Activated CD8-positive, alpha-beta memory T cell treated with anti-CD3 and anti-CD28 coated beads, Interleukin-2, amount 10 ng/mL, durations not matched to agents 7 days and 5 days (primary cell): ENCODE results near the gene PITHD1. TPM values are rescaled to one million over a fixed set of nuclear protein-coding genes. Genes with fewer than 3 reads are reported as not detected.
"Not testable (repeated sequence)": the region's sequence is repeated elsewhere in the genome, so short reads cannot be mapped to it uniquely, and the experiment has no call there.

ENCODE experiments used
- ATAC-seq: fragments of 150-1000 bp; cut with Tn5 transposase; one replicate; pipeline ENCODE4 v1.10.0; 2021; ENCODE audit warnings: moderate library complexity
- CTCF ChIA-PET: fragments of 350-600 bp; sonication (Branson Sonifier 250); formaldehyde crosslinking; loops from one replicate; lab custom pipeline; 2021; ENCODE audit warnings: antibody characterized with exemption; lab: Charles Lee
- DNase-seq: peaks from one replicate; pipeline ENCODE4 v3.0.0-alpha.2; 2020
- H3K27ac Mint-ChIP-seq: one replicate; pipeline ENCODE4 v1.8.0; 2021; ENCODE audit warnings: mild to moderate bottlenecking, mixed read lengths
- H3K27me3 Mint-ChIP-seq: one replicate; pipeline ENCODE4 v1.8.0; 2021; ENCODE audit warnings: mixed read lengths
- H3K36me3 Mint-ChIP-seq: one replicate; pipeline ENCODE4 v1.8.0; 2021; ENCODE audit warnings: mild to moderate bottlenecking, mixed read lengths
- H3K4me1 Mint-ChIP-seq: one replicate; pipeline ENCODE4 v1.8.0; 2021; ENCODE audit warnings: mixed read lengths
- H3K4me3 Mint-ChIP-seq: one replicate; pipeline ENCODE4 v1.8.0; 2021; ENCODE audit warnings: mild to moderate bottlenecking, moderate library complexity, mixed read lengths
- H3K9me3 Mint-ChIP-seq: one replicate; pipeline ENCODE4 v1.8.0; 2022; ENCODE audit warnings: low read depth, mixed read lengths
- total RNA-seq, 2 experiments: library from RNA; stranded (reverse); gene quantifications; one replicate each; pipeline ENCODE4 v1.2.3, GENCODE V29; 2021

PITHD1 gene
- total RNA-seq, 2 experiments from 2014 or later = 52.9 to 67.1 TPM

DNA sequence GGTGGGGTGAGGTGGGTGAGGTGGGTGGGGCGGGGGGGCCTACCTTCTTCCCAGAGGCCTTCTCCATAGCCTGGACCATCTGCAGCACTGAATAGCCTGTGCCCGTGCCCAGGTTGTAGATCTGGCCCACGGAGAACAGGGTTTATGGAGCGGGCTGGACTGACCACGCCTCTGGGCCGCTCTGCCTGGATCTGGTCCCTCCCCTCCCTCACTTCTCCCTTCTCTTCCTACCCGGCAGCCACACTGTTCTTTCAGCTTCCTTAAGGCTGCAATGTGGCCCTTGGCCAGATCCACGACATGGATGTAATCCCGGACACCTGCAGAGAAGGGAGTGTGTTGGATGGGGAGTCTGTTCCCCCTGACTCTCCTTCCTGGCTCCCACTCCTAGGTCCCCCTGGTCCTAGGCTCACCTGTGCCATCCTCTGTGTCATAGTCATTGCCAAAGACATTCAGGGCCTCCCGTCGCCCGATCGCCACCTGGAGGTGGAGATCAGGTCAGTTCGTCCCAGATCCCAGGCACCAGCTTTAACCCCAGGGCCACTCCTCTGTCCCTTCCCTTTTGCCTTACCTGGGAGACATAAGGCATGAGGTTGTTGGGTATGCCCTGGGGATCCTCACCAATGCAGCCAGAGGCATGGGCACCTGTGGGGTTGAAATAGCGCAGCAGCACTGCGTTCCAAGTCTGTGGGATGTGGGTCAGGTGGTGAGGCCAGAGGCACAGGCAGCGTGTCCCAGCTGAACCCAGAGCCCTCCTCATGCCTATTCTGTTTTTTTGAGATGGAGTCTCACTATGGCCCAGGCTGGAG lies 18.5 kb downstream of the PITHD1 start:
- H3K4me1 Mint-ChIP-seq = peaks cover 17% of the 10 kb centered on the region
- no peaks in the 10 kb centered on the region for H3K9me3 Mint-ChIP-seq
- peaks cover 2% of the 10 kb centered on the region for H3K36me3 Mint-ChIP-seq
- ATAC-seq = no peak
- no peaks in the 10 kb centered on the region for H3K27me3 Mint-ChIP-seq
- CTCF ChIA-PET = interaction anchor here (0.8 to 1.3 kb wide), 2 partner anchors 22 to 120 kb away, joined by 3 read pairs; no protein-coding TSS in a partner anchor
- no peak for DNase-seq
- H3K4me3 Mint-ChIP-seq = no peak overlapping the region
- no peak overlapping the region for H3K27ac Mint-ChIP-seq

DNA sequence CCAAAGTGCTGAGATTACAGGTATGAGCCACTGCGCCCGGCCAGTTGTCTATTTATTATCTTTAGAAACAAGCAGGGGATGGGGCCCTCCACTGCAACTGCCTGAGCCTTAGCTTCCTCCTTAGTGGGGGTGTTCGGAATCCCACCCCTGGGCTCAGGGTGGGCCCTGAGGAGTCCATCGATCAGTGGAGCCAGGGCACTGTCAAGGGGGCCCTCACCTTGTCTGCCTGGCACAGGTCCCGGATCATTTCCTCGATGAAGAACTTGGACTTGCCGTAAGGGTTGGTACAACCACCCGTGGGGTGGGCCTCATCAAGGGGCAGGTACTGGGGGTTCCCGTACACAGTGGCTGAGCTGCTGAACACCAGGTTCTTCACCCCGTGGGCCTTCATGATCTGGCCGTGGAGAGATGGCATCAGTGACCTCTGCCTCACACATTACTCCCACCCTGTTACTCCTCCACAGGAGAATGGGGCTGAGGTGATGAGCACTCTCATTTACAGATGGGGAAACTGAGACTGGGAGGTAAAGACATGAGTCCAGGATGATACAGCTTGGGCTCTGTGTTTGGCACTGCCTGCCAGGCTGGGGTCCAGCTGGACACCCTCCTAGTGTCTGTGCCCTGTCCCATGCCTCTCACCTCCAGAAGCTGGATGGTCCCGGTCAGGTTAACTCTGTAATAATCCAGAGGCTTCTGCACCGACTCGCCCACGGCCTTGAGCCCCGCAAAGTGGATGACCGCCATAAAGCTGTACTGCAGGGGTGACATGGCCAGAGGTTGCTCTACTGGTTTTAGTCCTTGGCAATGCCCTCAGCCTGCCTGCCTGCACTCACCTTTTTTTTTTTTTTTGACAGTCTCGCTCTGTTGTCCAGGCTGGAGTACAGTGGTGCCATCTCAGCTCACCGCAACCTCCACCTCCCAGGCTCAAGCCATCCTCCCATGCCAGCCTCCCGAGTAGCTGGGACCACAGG lies 19.5 kb downstream of the PITHD1 start:
- Mint-ChIP-seq H3K4me3 (no peak overlapping the region), H3K27me3 (no peaks in the 10 kb centered on the region), H3K4me1 (peaks cover 15% of the 10 kb centered on the region), H3K27ac (no peak overlapping the region), H3K36me3 (peaks cover 2% of the 10 kb centered on the region), H3K9me3 (no peaks in the 10 kb centered on the region)
- CTCF ChIA-PET = interaction anchor here (0.8 to 5.1 kb wide), 4 partner anchors 13 to 26 kb away, joined by 3 to 44 read pairs (median 18); no protein-coding TSS in a partner anchor
- DNase-seq (no peak), ATAC-seq (no peak)

DNA sequence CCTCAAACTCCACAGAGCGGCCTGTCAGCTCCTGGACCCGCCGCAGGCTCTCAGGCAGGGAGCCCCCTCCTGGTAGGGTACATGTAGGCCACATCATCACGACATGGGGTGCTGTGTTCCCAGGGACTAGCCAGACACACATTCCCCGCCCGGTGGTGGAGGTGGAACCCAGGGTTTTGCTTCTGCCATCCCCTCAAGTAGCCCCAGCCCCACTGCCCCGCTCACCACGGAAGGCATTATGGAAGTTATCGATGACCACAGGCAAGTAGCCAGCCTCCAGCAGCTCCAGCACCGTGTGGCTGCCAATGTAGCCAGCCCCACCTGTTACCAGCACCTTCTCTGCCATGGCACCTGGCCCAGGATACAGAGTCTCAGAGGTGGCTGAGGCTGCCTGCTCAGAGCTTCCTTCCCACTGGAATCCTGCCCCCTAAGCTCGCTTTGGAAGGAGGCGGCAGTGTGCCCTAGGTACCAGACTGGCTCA lies 20.5 kb downstream of the PITHD1 start:
- H3K27ac Mint-ChIP-seq = peak overlapping the region; percentile 88
- H3K4me1 Mint-ChIP-seq = peaks cover 13% of the 10 kb centered on the region
- H3K27me3 Mint-ChIP-seq = no peaks in the 10 kb centered on the region
- ATAC-seq (no peak), DNase-seq (peak; percentile 45)
- H3K36me3 Mint-ChIP-seq = peaks cover 2% of the 10 kb centered on the region
- peak overlapping the region; percentile 86 for H3K4me3 Mint-ChIP-seq
- no peaks in the 10 kb centered on the region for H3K9me3 Mint-ChIP-seq
- CTCF ChIA-PET = interaction anchor here (0.9 to 5.1 kb wide), 5 partner anchors 8 to 27 kb away, joined by 3 to 44 read pairs (median 22); partner anchors contain the start of gene LYPLA2

DNA sequence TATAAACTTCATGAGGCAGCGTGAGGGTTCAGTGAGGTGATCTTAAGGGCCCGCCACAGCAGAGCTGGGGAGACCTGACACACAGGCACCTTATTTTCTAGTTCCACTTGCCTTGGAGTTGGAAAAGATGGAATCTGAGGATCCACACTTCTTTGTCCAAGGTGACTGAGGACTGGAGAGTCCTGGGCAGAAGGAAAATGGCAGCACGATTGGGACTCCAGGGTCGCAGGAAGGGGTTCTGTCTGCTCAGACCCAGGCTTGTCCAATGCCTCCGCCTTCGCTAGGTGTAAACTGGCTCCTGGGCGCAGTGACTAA lies 21.0 kb downstream of the PITHD1 start:
- ATAC-seq (no peak), DNase-seq (no peak)
- CTCF ChIA-PET = interaction anchor here (0.9 to 5.1 kb wide), 6 partner anchors 8 to 118 kb away, joined by 3 to 44 read pairs (median 13); partner anchors contain the start of genes LYPLA2 and PITHD1
- H3K9me3 Mint-ChIP-seq = no peaks in the 10 kb centered on the region
- H3K36me3 Mint-ChIP-seq = peaks cover 2% of the 10 kb centered on the region
- H3K27ac Mint-ChIP-seq = peak overlapping the region; percentile 88
- no peaks in the 10 kb centered on the region for H3K27me3 Mint-ChIP-seq
- H3K4me1 Mint-ChIP-seq = peaks cover 13% of the 10 kb centered on the region
- peak overlapping the region; percentile 86 for H3K4me3 Mint-ChIP-seq

DNA sequence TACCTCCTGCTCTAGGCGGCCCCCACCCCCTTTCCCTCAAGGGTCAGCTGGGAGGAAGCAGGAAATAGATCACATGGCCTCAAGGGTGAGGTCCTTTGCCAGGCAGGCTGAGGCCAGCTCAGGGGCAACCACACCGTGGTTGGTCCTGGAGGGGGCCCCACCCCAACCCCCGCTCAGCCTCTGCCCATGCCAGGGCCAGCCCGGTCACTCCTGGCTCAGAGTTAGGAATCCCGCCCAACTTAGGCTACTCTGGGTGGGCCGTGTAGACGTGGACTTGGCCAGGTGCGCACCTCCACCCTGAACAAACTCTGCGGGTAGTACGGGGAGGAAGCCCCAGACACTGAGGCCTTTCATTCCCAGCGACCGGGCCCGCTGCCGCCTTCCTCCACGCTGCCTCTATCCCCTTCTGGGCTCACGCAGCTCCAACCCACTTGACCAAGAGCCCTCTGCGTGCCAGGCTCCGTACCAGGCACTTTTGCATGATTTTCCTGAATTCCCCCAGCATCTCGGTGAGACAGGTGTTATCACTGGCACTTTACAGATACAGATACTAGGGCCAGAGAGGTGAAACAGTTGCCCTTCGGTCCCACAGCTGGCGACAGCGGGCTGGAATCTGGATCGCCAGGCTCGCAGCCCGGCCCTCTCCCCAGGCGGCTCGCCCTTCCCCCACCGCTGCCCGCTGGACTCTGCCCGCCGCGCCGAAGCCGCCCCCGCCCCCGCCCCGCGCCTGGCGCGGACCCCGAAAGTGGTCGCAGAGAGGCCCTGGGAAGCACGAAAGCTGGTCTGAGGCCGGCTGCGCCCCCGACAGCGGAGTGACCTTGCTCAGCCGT lies 21.6 kb downstream of the PITHD1 start:
- H3K27me3 Mint-ChIP-seq = no peaks in the 10 kb centered on the region
- peaks cover 3% of the 10 kb centered on the region for H3K36me3 Mint-ChIP-seq
- H3K4me1 Mint-ChIP-seq = peaks cover 13% of the 10 kb centered on the region
- peak overlapping the region; percentile 88 for H3K27ac Mint-ChIP-seq
- peak; percentile 73 for DNase-seq
- ATAC-seq = peak; percentile 12
- CTCF ChIA-PET = interaction anchor here (0.6 to 5.1 kb wide), 11 partner anchors 9 to 783 kb away, joined by 3 to 44 read pairs (median 4); partner anchors contain the start of genes LYPLA2, PITHD1 and RPL11
- H3K4me3 Mint-ChIP-seq = peak overlapping the region; percentile 86
- no peaks in the 10 kb centered on the region for H3K9me3 Mint-ChIP-seq

DNA sequence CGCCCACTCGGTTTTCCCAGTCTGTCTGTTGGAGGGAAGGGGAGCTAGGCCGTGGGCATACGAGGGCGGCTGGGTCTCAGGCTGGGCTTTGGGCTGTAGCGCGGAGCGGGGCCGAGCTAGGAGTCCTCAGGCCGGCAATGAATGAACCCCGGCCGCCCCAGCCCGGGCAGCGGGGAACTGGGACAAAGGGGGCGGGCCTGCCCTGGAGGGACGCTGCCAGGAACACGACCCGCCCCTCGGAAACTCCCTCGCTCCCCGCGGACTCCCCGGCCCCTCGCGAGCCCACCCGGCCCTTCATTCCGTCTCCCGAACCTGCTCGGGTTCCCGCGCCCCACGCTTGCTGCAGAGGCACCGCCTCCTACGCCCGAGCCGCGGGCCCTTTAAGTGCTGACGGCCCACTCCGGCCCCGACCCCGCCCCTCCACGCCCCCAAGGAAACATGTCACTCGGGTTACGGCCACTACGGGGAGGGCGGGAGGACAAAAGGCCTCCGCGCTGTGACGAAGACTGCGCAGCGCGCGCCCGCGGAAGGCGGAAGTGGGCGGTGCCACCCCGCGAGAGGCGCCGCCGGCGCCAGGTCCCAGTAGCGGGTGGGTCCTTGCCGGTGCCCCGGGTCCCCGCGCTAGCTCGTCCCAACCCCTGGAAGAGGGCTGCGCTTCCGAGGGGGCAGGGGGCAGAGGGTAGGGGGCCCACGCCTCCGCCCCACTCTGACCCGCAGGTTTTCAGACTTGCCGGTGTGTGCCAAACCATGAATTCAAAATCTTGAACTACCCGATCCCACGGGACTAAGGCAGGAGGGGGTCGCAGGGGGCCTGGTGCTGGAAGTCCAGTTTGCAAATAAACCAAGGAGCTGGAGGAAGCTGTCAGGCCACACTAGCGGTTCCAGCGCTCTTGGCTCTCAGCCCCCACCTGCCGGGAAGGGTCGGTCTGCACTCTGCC lies 22.5 kb downstream of the PITHD1 start, which contains the start of gene GALE:
GALE (minus strand) TSS at position 355 of the 938 bp plus-strand sequence. CDS start 1,747 bp downstream, outside the sequence.
- H3K27me3 Mint-ChIP-seq = no peaks in the 10 kb centered on the region
- CTCF ChIA-PET = interaction anchor here (0.6 to 5.1 kb wide), 11 partner anchors 10 to 783 kb away, joined by 3 to 44 read pairs (median 5); partner anchors contain the start of genes LYPLA2 and RPL11
- peak; percentile 98 for DNase-seq
- H3K36me3 Mint-ChIP-seq = peaks cover 1% of the 10 kb centered on the region
- H3K9me3 Mint-ChIP-seq = no peaks in the 10 kb centered on the region
- H3K27ac Mint-ChIP-seq = peak within 1 kb of the TSS; percentile 88
- peak within 1 kb of the TSS; percentile 86 for H3K4me3 Mint-ChIP-seq
- ATAC-seq = peak; percentile 92
- H3K4me1 Mint-ChIP-seq = peaks cover 13% of the 10 kb centered on the region

DNA sequence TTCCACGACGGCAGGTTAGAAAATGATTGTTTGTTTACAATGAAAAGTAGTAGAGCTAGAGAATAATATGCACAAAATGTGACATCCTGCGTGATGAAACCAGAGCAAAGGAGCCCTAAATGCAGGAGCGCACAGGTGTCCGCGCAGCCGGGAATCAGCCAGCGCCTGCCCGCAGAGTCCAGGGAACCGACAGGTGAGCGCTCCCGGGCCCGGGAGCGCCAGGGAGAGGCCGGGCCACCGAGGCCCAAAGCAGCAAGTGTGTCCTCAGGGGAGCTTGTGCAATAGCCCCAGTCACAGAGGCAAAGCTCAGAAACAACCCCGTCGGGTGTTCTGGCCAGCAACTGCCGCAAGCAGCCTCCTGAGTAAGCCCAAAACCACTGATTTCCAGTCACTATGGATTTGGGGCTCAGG lies 23.1 kb downstream of the PITHD1 start:
- CTCF ChIA-PET = interaction anchor here (0.7 to 5.1 kb wide), 8 partner anchors 10 to 260 kb away, joined by 3 to 44 read pairs (median 6); partner anchors contain the start of gene LYPLA2
- Mint-ChIP-seq H3K27ac (peak overlapping the region; percentile 88), H3K27me3 (no peaks in the 10 kb centered on the region), H3K36me3 (peaks cover 1% of the 10 kb centered on the region), H3K4me3 (peak overlapping the region; percentile 86), H3K9me3 (no peaks in the 10 kb centered on the region), H3K4me1 (peaks cover 13% of the 10 kb centered on the region)
- ATAC-seq (no peak), DNase-seq (no peak)

DNA sequence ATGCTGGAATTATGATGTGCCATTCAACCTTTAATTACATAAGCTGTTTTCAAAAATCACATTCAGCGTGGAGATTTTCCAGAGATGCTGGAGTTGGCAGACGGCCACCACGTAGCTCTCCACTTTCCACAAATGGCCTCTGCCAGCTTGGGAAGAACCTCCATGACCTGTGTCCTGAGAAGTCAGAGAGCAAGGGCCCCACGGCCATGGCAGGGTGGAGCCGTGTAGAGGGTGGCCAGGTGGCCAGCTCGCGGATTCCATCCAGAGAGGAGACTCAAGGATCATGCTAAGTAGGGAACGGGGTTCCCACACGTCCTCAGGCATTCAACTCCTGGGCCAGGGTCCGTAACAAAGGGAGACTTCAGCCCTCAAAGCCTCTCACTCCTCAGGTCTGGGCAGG lies 23.7 kb downstream of the PITHD1 start:
- Mint-ChIP-seq H3K9me3 (no peaks in the 10 kb centered on the region), H3K4me1 (peaks cover 13% of the 10 kb centered on the region), H3K4me3 (peak overlapping the region; percentile 41), H3K36me3 (peaks cover 1% of the 10 kb centered on the region), H3K27ac (peak overlapping the region; percentile 24), H3K27me3 (no peaks in the 10 kb centered on the region)
- ATAC-seq (no peak), DNase-seq (no peak)
- CTCF ChIA-PET = interaction anchor here (0.8 to 5.1 kb wide), 7 partner anchors 9 to 108 kb away, joined by 3 to 44 read pairs (median 5); partner anchors contain the start of genes FUCA1 and LYPLA2

DNA sequence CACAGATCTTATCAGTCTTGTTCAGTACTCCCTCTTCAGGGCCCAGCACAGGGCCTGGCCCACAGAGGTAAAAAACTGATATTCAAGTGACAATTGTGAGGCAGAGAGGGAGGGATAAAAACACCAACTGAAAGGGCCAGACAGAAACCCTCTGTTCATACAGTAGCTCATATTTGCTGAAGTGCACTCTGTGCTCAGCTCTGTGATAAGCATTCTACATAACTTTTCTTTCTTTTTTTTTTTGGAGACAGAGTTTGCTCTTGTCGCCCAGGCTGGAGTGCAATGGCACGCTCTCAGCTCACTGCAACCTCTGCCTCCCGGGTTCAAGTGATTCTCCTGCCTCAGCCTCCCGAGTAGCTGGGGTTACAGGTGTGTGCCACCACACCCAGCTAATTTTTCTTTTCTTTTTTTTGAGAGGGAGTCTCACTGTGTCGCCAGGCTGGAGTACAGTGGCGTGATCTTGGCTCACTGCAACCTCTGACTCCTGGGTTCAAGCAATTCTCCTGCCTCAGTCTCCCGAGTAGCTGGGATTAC lies 24.7 kb downstream of the PITHD1 start:
- DNase-seq, H3K27ac Mint-ChIP-seq, ATAC-seq, H3K36me3 Mint-ChIP-seq, H3K9me3 Mint-ChIP-seq, H3K27me3 Mint-ChIP-seq, H3K4me3 Mint-ChIP-seq: not testable (repeated sequence)
- H3K4me1 Mint-ChIP-seq = peaks cover 18% of the 10 kb centered on the region
- CTCF ChIA-PET = interaction anchor here (0.8 to 5.1 kb wide), 4 partner anchors 8 to 107 kb away, joined by 3 to 44 read pairs (median 28); partner anchors contain the start of gene LYPLA2

DNA sequence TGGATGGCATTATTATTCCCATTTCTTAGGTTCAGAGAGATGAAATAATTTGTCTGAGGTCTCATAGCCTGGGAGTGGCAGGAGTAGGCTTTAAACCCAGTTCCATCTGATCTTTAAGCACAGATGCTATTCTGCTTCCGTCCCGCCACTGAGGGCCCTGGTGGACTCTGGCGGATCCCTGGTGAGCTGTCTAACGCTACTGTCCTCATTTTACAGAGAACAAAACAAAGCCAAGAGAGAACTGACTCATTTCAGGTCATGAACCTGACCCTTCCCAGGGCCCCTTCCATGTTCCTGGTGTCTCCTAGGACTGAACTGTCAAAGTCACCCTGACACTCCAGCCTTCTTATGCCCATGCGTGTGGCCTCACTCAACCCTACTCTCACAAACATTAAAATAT lies 25.5 kb downstream of the PITHD1 start:
- peaks cover 21% of the 10 kb centered on the region for H3K4me1 Mint-ChIP-seq
- no peak overlapping the region for H3K4me3 Mint-ChIP-seq
- ATAC-seq (no peak), DNase-seq (no peak)
- H3K9me3 Mint-ChIP-seq = no peaks in the 10 kb centered on the region
- H3K36me3 Mint-ChIP-seq = peaks cover 1% of the 10 kb centered on the region
- no peaks in the 10 kb centered on the region for H3K27me3 Mint-ChIP-seq
- CTCF ChIA-PET = interaction anchor here (0.9 kb wide), 1 partner anchor 32 kb away, joined by 3 read pairs; no protein-coding TSS in a partner anchor
- no peak overlapping the region for H3K27ac Mint-ChIP-seq
